Endothelial cell of umbilical vein (primary cell): ENCODE measurements around the gene KIAA0825.

Experiments used
- CTCF ChIP-seq, 2 donors: IDR thresholded peaks; 1 replicate in 1 of 2; 2 replicates in 1 of 2; pipeline ENCODE4 v1.5.1; 2011; ENCODE audit warnings: low read length in 2 of 2, mild to moderate bottlenecking in 2 of 2, moderate library complexity in 2 of 2, control low read depth in 1 of 2, inconsistent platforms in 1 of 2, low read depth in 1 of 2; ENCODE audit not compliant: insufficient read depth in 1 of 2; ENCODE audit errors: extremely low read depth in 1 of 2
- POLR2AphosphoS5 ChIP-seq: IDR thresholded peaks from 2 replicates; pipeline ENCODE4 v1.6.1; 2012; ENCODE audit warnings: low read depth, mild to moderate bottlenecking, control low read depth, low read length, moderate library complexity; ENCODE audit not compliant: insufficient read depth

- no peak for TF ChIP-seq CTCF (IDR thresholded peaks at IDR 0.05; ENCODE audit: extremely low read depth in 1 of 2, insufficient read depth in 1 of 2, low read depth in 1 of 2, low read length in 2 of 2)
- no peak for TF ChIP-seq POLR2AphosphoS5
Measured at GRCh38 chr5:94240596-94240992, 377.8 kb downstream of the KIAA0825 start.
